ENCODE measurements around the gene CWF19L2.
A peak's percentile ranks its signal among the peaks of the same experiment; 100 is the strongest.
"Not testable (repeated sequence)": the region's sequence is repeated elsewhere in the genome, so short reads cannot be mapped to it uniquely, and the experiment has no call there.

CWF19L2 gene

DNA sequence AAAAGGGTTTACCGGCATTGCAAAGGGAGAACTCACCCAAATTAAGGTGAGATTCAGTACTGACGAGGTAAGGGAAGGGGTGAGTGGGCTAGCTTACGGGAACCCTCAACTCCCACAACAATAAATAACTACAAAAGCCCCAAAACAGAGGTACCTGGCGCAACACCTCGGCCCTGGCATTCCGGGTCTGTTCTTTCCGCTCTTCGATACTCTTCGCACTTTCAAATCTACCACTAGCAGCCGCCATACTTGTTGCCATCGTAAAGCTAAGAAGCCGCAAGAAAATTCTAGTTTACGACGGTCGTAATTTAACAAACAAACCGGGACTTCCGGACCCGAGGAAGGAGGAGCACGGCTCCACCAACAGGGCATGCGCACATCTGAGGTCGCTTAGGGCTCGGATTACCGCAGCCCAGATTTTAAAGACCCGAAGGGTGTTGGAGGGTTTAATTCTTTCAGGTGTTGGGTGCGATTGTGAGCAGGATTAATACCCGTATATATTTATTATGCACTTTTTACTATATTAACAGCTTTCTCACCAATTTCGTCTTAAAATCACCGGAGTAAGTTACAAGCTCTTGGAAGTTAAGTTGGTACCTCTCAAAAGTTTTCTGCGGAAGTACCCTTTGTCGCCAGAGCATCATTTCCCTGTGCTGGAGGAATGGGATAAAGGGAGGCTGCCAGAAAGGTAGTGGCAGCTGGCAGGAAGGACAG lies at the start of gene CWF19L2:
TSS of gene CWF19L2 (minus strand) at position 268 of the 714 bp plus-strand sequence. CDS start at position 259, 9 bp downstream.
- TF ChIP-seq CTCF (IDR thresholded peaks at IDR 0.05; ENCODE audit: borderline replicate concordance, insufficient read depth, low read depth, low read length): no peak
- H3K4me3 ChIP-seq (ENCODE audit: low read depth, low read length): peak within 1 kb of the TSS; percentile 84

DNA sequence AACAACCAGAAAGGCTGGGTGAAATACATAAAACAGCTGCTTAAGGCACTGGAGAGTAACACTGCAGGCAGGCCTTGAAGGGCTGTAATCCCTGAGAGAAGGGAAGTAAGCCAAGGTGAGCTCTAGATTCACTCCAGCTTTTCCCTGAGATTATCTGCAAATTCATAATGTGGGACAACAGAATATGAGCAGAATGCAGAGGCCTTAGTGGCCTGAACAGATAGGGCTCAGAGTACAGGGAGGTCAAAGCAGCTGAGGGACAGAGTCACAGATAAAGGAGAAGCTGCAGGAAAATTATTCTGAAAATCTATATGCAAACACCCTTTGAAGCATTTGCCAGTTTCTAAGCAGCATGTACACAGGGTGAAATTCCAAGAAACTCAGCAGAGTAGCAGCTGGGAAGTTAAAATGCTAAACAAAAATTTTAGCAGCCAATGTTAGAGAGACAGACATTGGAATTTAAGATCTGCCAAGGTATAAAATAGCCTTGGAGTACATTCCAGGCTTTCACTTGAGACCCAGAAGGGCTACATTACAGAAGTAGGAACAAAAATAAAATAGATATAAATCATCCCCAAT lies 48.1 kb upstream of the CWF19L2 start:
- TF ChIP-seq CTCF (IDR thresholded peaks at IDR 0.05; ENCODE audit: borderline replicate concordance, insufficient read depth, low read depth, low read length): no peak
- no peak overlapping the region for H3K4me3 ChIP-seq (ENCODE audit: low read depth, low read length)

DNA sequence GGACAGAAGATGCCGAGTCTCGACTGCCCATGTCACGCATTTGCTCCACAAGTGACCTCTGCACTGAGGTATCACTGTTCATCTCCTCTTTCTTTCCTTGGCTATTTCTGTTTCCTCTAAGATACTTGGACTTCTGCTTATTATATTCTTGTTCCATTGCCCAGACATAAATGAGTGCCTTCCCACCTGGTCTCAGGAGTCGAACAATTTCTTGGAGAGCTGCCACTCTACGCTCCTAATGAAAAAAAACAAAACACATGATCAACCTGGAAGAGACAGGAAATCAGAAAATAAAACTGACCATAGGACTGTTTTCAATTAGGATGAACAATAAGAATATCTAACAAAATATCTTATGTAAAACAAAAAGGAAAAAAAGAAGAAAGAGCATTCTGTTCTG lies 47.4 kb upstream of the CWF19L2 start:
- no peak overlapping the region for H3K4me3 ChIP-seq (ENCODE audit: low read depth, low read length)

GRCh38 chr11:107501713-107502112 lies 44.1 kb upstream of the CWF19L2 start:
- H3K4me3 ChIP-seq (ENCODE audit: low read depth, low read length): no peak overlapping the region
- no peak for TF ChIP-seq CTCF (IDR thresholded peaks at IDR 0.05; ENCODE audit: borderline replicate concordance, insufficient read depth, low read depth, low read length)

More for the DNA sequence above, 47.4 kb upstream of the CWF19L2 start:
- no peak for TF ChIP-seq CTCF (IDR thresholded peaks at IDR 0.05; ENCODE audit: borderline replicate concordance, insufficient read depth, low read depth, low read length)

GRCh38 chr11:107497371-107497770 lies 39.7 kb upstream of the CWF19L2 start:
- H3K4me3 ChIP-seq (ENCODE audit: low read depth, low read length): not testable (repeated sequence)

GRCh38 chr11:107496011-107496410 lies 38.4 kb upstream of the CWF19L2 start:
- no peak for TF ChIP-seq CTCF (IDR thresholded peaks at IDR 0.05; ENCODE audit: borderline replicate concordance, insufficient read depth, low read depth, low read length)
- no peak overlapping the region for H3K4me3 ChIP-seq (ENCODE audit: low read depth, low read length)

DNA sequence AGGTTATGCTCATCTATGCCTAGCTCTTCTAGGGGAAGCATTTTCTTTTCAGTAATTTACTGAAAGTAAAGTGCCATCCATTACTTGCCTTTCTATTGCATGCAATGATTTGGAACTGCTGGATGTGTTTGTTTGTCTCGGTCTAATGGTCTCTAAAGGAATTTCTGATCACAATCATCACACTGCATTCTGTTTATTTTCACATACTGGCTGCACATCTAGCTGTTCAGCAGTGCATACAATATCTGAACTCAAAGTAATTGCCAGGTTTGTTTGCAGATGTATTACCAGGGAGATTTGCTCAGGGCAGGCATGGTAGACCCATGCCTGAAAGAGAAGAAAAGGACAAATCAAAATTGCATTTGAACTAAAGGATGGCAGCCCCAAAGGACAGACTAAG lies 36.4 kb upstream of the CWF19L2 start:
- no peak for TF ChIP-seq CTCF (IDR thresholded peaks at IDR 0.05; ENCODE audit: borderline replicate concordance, insufficient read depth, low read depth, low read length)

More for the DNA sequence above, 36.4 kb upstream of the CWF19L2 start:
- no peak overlapping the region for H3K4me3 ChIP-seq (ENCODE audit: low read depth, low read length)
